Type B pancreatic cell (in vitro differentiated cells): ENCODE data around the gene FLAD1. TPM values are rescaled to one million over a fixed set of nuclear protein-coding genes. Genes with fewer than 3 reads are reported as not detected.

ENCODE experiments used
- DNase-seq: peaks from one replicate; pipeline ENCODE4 v3.0.0; 2021; ENCODE audit warnings: mixed read lengths; ENCODE audit not compliant: unreplicated experiment; ENCODE audit errors: extremely low spot score
- H3K27ac Mint-ChIP-seq: 2 replicates; pipeline ENCODE4 v1.8.0; 2021; ENCODE audit warnings: mild to moderate bottlenecking, mixed read lengths
- H3K27me3 Mint-ChIP-seq: 2 replicates; pipeline ENCODE4 v1.8.0; 2021; ENCODE audit warnings: mixed read lengths
- H3K36me3 Mint-ChIP-seq: 2 replicates; pipeline ENCODE4 v1.8.0; 2021; ENCODE audit warnings: mixed read lengths
- H3K4me1 Mint-ChIP-seq: one replicate; pipeline ENCODE4 v1.8.0; 2021; ENCODE audit warnings: mixed read lengths; ENCODE audit not compliant: unreplicated experiment
- H3K4me3 Mint-ChIP-seq: 2 replicates; pipeline ENCODE4 v1.8.0; 2021; ENCODE audit warnings: mild to moderate bottlenecking, mixed read lengths
- H3K9me3 Mint-ChIP-seq: 2 replicates; pipeline ENCODE4 v1.8.0; 2021; ENCODE audit warnings: mixed read lengths
- CTCF ChIP-seq: fragments of 200-600 bp; sonication (generic); conservative IDR thresholded peaks from 2 replicates; pipeline ENCODE4 v1.5.0; 2021; ENCODE audit warnings: antibody characterized with exemption, mild to moderate bottlenecking
- total RNA-seq: library from RNA; stranded (reverse); gene quantifications from 2 replicates; pipeline ENCODE4 v1.2.1, GENCODE V29; 2021; ENCODE audit warnings: low replicate concordance

Gene FLAD1
- total RNA-seq, 1 donor from 2014 or later = 59.0 TPM

GRCh38 chr1:155011004-155011416, 27.9 kb downstream of the FLAD1 start:
- no peak for DNase-seq
- no peaks in the 10 kb centered on the region for H3K9me3 Mint-ChIP-seq
- no peak for TF ChIP-seq CTCF
- H3K27ac Mint-ChIP-seq = no peak overlapping the region
- H3K4me1 Mint-ChIP-seq = peaks cover 33% of the 10 kb centered on the region
- H3K27me3 Mint-ChIP-seq = no peaks in the 10 kb centered on the region
- H3K36me3 Mint-ChIP-seq = no peaks in the 10 kb centered on the region
- H3K4me3 Mint-ChIP-seq = no peak overlapping the region

GRCh38 chr1:155011437-155012025, 28.4 kb downstream of the FLAD1 start:
- TF ChIP-seq CTCF = no peak
- DNase-seq = no peak
- H3K36me3 Mint-ChIP-seq = no peaks in the 10 kb centered on the region
- H3K27ac Mint-ChIP-seq = peak overlapping the region; percentile 78
- no peak overlapping the region for H3K4me3 Mint-ChIP-seq
- no peaks in the 10 kb centered on the region for H3K27me3 Mint-ChIP-seq
- no peaks in the 10 kb centered on the region for H3K9me3 Mint-ChIP-seq
- H3K4me1 Mint-ChIP-seq = peaks cover 28% of the 10 kb centered on the region

GRCh38 chr1:155012026-155012546, 28.9 kb downstream of the FLAD1 start:
- H3K27me3 Mint-ChIP-seq = no peaks in the 10 kb centered on the region
- H3K4me1 Mint-ChIP-seq = peaks cover 24% of the 10 kb centered on the region
- no peaks in the 10 kb centered on the region for H3K9me3 Mint-ChIP-seq
- no peaks in the 10 kb centered on the region for H3K36me3 Mint-ChIP-seq
- H3K4me3 Mint-ChIP-seq = no peak overlapping the region
- DNase-seq = no peak
- TF ChIP-seq CTCF = no peak
- peak overlapping the region; percentile 78 for H3K27ac Mint-ChIP-seq

GRCh38 chr1:155012776-155013602, 29.8 kb downstream of the FLAD1 start:
- peak overlapping the region; percentile 78 for H3K27ac Mint-ChIP-seq
- H3K27me3 Mint-ChIP-seq = no peaks in the 10 kb centered on the region
- DNase-seq = no peak
- H3K36me3 Mint-ChIP-seq = no peaks in the 10 kb centered on the region
- no peaks in the 10 kb centered on the region for H3K9me3 Mint-ChIP-seq
- no peak for TF ChIP-seq CTCF
- H3K4me1 Mint-ChIP-seq = peaks cover 24% of the 10 kb centered on the region
- no peak overlapping the region for H3K4me3 Mint-ChIP-seq

GRCh38 chr1:155013632-155014031, 30.5 kb downstream of the FLAD1 start:
- Mint-ChIP-seq H3K4me3 (no peak overlapping the region), H3K4me1 (peaks cover 24% of the 10 kb centered on the region), H3K9me3 (no peaks in the 10 kb centered on the region), H3K36me3 (no peaks in the 10 kb centered on the region), H3K27ac (no peak overlapping the region), H3K27me3 (no peaks in the 10 kb centered on the region)
- no peak for TF ChIP-seq CTCF
- no peak for DNase-seq
